CD1c-positive myeloid dendritic cell (primary cell): ENCODE results near the gene OXSM.
A peak's percentile ranks its signal among the peaks of the same experiment; 100 is the strongest.

Experiments used
- DNase-seq: peaks from one replicate; pipeline ENCODE4 v3.0.0-alpha.2; 2016; ENCODE audit errors: extremely low spot score

The OXSM gene

DNA sequence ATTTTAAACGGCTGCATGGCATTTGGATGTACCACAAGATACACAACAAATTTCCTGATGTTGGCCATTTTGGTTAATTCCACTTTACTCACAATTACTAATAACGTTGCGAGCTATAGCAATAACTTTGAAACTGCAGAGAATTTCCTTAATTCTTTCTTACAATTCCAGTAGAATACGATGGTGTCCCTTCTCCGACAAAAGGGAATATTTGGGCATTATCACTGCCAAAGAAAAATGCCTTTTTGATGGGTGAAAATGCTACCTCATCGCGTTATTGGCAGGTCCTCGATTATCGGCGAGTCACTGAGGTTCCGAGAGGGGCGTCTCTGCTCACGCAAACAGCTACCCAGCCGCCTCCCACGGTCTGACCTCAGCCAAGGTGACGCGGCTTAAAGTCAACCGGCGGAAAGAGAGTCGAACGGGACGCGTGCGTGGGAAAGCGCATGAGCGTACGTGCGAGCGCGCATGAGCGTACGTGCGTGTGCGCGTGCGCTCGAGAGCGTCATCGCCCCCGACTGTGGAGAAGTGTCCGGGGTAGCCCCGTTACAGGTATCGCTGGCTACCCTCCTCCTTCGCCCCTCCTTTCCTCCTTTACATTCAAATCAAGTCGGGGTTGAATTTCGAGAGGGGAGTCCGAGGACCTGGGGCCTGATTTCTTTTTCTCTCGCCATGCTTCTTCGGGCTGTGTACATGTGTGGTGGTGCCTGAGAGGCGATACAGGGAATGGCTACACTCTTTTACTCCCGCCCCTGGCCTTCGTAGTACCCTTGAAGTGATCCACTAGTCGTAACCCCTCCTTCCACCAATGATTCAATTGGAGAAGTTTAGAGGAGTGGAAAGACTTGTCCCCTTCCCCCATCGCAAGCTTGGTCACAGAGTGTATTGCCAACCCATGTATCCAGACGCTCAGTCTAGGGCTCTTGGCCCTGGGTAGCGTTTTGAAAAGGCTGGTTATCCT is at the start of gene OXSM:
TSS of gene OXSM (plus strand) at position 495 of the 961 bp plus-strand sequence. CDS start 931 bp downstream, outside the sequence.
- peak; percentile 98 for DNase-seq

DNA sequence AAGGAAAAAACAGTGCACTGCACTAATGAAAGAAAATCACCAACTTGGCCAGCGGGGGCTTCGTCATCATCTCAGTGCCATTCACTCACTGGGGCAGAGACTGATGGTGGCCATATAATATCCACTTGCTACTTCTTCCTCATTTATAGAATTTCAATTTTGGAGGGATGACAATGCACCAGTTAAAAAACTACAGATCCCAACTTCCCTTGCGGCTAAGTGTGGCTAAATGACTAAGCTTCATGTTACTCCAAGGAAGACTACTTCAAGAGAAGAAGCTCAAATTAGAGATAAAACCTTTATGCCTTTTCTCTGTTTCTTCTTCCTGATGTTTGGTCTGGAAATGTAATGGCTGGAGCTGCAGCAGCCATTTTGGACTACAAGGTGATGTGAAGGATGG is 45.4 kb upstream of the OXSM start:
- DNase-seq: peak; percentile 57

DNA sequence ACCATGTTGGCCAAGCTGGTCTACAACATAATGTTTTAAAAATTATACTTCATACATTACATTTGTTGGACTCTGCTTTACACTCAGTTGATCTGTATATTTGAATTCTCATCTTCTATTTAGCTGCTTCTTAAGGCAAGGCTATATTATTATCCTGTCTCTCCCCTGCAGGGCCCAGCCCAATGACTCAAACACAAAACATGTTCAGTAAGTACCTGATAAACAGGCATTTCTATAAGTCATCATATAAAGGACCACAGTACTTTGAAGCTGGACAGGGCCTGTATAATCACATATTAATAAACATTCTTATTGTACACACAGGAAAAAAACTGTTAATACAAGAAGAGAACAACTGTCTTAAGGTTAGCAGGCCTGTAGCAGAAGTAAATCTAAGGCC is 42.9 kb upstream of the OXSM start:
- no peak for DNase-seq

DNA sequence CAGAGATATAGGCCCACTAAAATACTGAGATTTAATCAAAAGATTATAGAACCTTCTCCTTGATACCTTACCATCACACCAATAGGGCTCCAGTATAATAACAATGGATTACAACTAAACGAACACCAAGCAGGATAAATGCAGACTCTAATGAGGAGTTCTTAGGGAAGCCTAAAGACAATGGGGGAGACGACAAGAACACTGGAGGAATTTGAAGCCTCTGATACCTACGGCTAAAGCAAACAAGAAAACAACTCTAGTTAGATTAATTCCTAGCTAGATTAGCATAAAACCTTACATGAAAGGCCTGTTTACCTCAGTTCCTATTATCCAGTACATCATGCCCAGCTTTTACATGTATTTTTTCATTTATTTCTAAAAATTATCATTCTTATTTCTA is 41.7 kb upstream of the OXSM start:
- DNase-seq: no peak

DNA sequence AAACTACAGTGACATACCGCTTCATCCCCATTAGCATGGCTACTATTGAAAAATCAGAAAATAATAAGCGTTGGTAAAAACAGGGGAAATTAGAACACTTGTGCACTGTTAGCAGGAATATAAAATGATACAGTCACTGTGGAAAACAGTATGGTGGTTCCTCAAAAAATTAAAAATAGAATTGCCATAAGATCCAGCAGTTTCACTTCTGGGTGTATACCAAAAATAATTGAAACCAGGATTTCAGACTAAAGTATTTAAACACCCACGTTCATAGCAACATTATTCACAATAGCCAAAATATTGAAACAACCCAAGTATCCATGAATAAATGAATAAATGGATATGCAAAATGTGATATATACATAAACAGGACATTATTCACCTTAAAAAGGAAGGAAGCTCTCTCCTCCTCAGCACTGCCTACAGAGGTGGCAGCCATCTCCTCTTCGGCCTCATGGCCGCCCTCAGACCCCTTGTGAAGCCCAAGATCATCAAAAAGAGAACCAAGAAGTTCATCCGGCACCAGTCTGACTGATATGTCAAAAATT is 40.8 kb upstream of the OXSM start:
- peak; percentile 79 for DNase-seq

DNA sequence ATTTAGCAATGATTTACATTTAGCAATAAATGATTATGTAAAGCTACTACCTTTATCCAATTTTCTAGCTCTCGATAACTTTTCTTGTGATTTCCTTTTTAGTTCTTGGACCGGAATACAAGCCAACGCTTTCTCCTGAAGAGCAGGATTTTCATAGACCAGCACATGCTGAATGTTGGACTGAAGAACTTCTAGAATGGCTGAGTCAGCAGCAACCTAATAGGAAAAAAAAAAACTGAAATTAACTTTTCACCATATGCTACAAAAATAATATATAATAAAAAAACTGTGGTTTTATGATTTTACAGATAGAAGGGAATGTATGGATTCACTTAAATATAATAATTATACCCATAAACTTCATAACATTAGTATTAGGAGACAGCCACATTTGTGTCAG is 38.8 kb upstream of the OXSM start:
- DNase-seq: no peak

DNA sequence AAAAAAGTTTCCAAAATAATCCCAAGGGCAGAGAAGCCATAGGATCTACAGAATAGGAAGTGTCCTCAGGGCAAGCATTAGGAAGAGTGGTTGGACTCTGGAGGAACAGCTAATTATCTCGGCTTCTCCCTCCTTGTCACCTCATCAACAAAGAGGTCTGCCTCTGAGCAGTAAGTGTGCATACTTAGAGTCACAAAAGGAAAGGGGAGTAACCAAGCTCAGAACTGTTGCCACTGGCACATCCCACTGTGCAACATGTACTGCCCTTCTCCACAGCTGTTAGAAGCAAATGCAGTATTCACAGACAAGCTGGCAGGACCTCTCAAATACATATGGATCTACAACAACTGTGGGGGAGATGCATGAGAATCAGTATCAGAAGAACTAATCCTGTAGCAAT is 38.2 kb upstream of the OXSM start:
- DNase-seq: no peak

DNA sequence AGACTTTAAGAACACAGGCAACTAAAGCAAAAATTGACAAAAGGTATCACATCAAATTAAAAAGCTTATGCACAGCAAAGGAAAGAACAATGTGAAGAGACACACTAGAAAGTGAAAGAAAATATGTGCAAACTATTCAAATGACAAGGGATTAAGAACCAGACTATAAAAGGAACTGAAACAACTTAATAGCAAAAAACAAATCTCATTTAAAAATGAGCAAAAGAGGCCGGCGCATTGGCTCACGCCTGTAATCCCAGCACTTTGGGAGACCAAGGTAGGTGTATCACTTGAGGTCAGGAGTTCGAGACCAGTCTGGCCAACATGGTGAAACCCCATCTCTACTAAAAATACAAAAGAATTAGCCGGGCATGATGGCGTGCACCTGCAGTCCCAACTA is 21.0 kb upstream of the OXSM start:
- no peak for DNase-seq

DNA sequence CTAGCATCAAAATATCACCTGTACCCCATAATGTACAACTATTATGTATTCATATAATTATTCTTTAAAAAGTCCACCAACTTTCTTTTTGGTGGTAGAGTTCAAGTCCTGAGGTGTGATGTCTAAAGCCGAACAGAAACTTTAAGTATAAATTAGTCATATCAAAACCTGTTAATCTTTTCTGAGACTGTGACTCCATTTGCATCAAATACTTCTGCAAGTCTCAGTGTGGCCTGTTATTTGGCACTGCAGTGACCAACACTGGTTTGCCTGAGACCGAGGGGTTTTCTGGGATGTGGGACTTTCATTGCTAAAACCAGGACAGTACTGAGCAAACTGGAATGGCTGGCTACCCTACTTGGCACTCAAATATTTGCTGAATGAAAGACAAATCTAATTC is 14.0 kb upstream of the OXSM start:
- DNase-seq: no peak

DNA sequence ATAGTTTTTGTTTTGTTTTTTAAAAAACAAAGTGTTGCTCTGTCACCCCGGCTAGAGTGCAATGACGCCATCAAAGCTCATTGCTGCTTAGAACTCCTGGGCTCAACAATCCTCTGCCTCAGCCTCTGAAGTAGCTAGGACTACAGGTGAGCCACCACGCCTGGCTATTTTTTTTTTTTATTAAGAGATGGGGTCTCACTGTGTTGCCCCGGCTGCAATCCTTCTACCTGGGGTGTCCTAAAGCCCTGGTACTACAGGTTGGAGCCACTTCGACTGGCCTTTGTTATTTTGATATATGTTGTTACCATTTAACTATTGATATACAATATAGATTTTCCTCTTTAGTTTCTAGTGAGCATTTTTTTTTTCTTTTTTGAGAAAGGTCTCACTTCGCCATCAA is 9.3 kb upstream of the OXSM start:
- no peak for DNase-seq

DNA sequence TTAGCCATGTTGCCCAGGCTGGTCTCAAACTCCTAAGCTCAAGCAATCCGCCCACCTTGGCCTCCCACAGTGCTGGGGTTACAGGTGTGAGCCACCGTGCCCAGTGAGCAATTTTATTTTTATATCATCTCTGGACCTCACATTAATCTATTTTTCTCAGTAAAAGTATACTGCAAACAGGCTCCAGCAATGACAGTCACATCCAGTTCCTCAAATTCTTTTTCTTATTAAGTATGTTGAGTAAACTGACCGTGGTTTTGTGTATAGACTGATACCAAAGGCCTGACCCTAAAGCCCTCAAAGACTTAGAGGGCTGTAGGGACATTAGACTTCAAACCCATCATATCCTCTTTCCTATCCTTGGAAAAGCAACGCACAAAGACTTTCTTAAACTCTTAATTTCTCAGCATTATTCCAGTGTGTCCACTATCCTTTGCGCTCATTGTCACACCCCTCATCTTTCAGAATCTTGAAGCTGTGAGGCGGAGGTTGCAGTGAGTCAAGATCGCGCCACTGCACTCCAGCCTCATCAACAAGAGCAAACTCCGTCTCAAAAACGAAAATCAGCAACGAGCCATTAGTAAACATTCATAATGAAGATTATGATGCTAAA is 8.6 kb upstream of the OXSM start:
- peak; percentile 35 for DNase-seq

DNA sequence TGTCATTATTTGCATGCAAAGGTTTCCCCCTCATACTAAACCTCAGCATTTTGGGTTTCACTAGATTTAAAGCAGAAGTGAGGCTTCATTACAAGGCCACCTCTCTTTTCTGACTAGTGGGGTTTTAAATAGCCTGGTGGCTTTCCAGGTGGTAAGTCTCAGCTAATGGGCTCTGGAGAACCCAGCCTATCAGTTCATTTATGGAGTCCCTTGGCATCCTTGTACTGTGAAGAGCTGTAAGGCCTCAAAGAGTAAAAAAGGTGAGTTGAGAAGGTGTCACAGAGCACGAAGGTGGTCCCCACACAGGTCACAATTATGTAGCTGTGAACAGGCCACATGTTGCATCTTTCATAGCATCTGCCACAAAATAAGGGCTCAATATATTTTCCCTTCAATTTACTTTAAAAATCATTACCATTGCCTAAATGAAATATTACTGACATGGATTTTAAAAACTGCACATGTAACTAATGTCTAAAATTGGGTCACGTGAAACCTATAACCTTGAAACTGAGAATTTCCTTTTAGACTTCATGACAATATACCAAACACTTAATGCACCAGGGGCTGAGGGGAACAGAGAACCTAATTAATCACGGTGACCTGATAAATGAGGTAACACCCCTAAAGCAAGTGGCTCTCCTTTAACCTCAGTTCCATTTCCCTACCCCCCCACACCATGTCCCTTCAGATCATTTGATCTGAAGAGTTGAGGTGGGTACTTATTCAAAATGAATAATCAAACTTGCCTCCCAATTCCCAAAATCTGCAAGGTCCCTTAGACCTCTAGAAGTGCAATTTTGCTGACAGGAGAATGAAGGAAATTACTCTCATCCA is 7.9 kb upstream of the OXSM start:
- peak; percentile 36 for DNase-seq

DNA sequence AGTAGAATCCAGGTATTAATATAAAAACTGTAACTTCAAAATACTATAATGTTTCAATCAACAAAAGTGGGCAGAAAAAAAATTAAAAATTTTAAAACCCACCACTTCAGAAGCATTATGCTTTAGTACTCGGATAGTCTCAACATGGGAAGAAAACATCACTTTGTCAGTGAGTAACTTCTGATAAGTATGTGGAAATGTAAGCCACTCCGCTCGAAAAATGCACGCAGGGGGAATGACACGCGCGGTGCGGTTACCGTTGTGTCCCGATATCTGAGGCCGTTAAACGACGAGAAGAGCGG is 7.3 kb upstream of the OXSM start:
- DNase-seq: no peak

DNA sequence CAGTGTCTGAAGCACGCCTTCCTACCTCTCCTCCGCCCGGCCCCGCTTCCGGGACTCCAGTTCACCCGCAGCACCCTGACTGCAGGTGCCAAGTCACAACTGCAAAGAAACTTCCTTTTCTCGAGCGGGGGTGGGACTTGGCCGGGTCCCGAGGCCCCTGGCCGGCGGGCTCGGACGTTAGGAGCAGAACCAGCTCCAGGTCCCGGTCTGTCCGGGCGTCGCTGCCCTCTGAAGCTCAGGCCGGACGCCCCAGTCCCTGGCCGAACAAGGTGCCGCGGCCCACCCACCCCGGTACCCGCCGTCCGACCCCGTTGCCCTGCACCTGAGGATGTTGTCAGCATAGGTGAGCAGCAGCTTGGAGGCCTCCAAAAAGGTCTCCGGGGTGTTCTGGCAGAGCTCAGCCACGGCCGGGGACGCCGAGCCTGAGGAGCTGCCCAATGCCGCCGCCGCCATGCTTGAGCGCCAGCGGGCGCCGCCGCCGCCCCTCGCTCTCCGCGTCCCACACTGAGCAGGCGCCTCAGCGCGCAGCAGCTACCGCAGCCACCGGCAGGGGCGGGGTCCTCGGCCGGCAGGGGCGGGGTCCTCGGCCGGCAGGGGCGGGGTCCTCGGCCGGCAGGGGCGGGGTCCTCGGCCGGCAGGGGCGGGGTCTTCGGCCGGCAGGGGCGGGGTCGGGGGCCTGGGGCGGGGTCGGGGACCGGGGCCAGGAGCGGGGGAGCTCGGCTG is 6.8 kb upstream of the OXSM start, which contains the start of gene NGLY1:
TSS of gene NGLY1 (minus strand) at position 506 of the 723 bp plus-strand sequence. CDS start at position 453, 53 bp downstream.
- DNase-seq: peak; percentile 91

DNA sequence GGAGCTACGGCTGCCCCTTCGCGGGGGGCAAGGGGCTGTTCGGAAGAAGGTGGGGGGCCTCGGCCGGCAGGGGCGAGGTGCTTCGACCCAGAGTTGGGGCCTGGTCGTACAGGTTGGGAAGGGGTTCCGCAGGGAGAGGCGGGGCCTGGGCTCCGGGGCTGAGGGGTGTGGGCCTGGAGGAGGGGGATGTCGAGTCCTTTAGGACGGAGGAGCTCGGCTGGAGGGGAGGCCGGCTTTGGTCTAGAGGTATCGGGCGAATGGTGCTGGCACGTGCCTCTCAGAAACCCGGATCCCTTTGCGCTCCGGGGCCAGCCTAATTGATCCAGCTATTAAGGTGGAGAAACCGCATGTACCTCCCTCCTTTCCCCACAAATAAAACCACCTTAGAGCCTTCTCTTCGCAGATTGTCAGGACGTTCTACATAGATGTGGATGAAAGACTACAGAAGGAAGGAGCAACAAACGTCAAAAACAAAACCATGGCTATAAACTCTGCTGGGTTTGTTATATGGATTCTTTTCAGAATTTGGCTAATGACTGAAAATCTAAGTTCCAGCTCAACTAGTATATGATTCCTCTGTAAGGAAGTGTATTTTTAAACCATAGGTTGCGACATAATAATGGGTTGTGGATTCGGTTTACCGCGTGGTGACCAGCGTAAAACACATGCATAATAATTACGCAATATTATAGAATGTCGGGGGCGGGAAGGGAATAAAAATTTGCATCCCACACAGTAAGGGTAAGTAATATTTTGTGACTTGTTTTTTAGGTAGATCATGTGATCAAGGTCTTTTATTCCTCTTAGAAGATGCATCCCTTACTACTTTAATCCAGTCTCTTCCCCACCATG is 6.0 kb upstream of the OXSM start:
- DNase-seq: peak; percentile 81

DNA sequence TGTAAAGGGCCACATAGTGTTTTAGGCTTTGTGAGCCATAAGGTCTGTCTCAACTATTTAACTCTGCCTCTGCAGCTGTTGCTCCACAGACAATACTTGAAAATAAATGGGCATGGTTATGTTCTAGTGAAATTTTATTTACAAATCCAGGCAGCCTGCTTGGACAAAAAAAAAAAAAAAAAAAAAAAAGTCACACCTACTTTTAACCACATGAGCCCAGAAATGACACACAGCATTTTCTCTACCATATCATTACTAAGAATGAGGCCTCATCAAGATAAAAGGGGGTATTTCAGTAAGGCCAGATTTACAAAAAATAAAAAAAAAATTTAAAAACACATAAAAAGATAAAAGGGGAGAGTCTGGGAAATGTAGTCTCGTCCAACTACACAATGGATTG is 4.9 kb upstream of the OXSM start:
- no peak for DNase-seq

DNA sequence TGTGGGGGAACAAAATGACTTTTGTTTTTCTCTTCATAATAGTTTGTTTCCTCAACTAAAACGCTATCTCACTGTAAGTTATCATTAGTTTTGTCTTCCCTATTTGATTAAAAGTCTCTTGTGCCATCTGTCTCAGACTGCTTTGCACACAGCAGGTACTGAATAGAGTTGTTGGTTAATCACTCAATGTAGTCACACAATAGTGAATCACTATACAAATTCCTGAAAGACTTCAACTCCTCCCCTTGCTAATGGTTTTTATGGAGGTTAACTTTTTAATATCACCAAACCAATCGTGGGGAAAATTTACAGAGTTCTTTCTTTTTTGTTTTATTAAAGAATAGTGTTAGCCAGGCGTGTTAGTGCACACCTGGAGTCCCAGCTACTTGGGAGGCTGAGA is 4.1 kb upstream of the OXSM start:
- no peak for DNase-seq

DNA sequence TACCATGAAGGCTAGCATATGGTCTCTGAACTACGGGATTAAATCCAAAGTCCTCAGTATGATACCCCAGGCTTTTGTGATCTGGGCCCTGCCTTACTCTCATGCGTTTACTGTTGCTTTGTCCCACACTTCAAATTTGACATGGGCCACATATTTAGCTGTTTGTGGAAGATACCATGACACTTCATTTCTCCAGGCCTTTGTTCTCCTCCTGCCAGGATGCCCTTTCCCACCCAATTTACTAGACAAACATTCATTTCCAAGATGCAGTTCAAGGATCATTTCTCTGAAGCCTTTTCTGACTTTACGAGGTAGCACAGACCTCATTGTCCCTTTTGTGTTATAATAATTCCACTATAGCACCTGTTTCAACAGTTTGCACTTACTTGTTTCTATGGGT is 2.2 kb upstream of the OXSM start:
- no peak for DNase-seq

DNA sequence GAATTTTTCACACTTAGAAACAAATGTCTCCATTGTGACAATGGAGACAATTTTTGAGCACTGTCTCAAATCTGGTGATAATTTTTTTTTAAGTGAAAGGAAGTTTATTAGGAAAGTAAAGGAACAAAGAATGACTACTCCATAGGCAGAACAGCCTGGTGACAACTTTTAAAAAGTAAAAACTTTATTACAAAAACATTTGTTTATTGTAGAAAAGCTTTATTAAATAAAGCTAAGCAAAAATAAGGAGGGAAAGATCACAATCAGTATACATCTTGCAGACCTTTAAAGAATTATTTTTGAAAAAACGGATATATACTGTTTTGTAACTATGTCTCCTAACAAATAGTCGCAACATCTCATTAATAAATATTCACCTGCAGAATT is 688 bp upstream of the OXSM start:
- no peak for DNase-seq

DNA sequence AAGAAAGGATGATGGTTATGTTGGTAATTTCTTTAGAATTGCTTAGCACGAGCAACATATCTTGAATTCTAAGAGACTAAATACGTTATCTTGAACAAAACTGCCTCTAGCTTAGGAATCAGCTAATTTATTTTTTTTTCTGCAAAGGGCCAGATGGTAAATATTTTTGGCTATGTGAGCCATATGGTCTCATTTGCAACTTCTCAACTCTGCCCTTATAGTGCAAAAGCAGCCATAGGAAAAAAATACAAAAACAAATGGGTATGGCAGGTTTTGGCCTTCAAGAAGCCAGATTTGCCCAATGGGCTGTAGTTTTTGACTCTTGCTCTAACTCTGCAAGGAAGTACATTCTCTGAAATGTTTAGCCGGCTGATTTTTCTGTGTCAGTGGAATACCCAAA is 11.9 kb downstream of the OXSM start:
- DNase-seq: no peak

DNA sequence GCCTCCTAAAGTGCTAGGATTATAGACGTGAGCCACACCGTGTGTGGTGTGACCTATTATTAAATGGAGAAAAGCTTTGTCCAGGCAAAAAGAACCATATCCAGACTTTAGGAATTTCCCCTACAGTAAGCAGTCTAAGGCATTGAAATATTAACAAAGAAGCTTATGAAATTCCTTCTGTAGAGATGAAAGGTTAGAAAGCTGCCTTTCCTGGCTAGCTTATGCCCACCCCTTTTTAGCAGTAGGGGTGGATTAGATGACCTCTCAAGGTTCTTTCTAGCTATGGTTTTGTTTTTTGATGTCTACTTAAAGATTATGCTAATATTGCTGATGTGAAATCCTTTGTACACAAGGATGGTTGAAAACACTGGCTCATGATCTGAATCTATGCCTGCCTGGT is 13.9 kb downstream of the OXSM start:
- DNase-seq: no peak
